NT2/D1 (cell line): ENCODE data around the gene OR5C1.

Experiments
- YY1 ChIP-seq: IDR thresholded peaks from 2 replicates; pipeline ENCODE4 v1.6.1; 2011; ENCODE audit not compliant: insufficient read length, insufficient read depth
- ZNF274 ChIP-seq: IDR thresholded peaks from 2 replicates; pipeline ENCODE4 v1.6.1; 2011; ENCODE audit warnings: mild to moderate bottlenecking, low read depth, low read length

DNA sequence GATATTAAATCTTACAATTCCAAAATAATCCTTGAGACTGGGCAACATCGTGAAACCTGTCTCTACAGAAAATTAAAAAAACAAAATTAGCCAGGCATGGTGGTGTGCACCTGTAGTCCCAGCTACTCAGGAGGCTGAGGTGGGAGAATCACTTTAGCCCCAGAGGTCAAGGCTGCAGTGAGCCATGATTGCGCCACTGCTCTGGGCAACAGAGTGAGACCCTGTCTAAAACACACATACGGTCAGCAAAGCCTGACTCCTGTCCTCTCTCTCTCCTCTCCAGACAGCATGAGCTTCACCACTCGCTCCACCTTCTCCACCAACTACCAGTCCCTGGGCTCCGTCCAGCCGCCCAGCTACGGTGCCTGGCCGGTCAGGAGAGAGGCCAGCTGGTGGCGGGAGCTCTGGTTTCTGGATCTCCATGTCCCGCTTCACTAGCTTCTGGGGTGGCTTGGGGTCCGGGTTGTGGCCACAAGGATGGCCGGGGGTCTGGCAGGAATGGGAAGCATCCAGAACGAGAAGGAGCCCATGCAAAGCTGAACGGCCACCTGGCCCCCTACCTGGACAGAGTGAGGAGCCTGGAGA lies 48.6 kb downstream of the OR5C1 start:
- TF ChIP-seq ZNF274, result no peak
- no peak for TF ChIP-seq YY1
